Measurements from ENCODE around the gene OTOA.

DNA sequence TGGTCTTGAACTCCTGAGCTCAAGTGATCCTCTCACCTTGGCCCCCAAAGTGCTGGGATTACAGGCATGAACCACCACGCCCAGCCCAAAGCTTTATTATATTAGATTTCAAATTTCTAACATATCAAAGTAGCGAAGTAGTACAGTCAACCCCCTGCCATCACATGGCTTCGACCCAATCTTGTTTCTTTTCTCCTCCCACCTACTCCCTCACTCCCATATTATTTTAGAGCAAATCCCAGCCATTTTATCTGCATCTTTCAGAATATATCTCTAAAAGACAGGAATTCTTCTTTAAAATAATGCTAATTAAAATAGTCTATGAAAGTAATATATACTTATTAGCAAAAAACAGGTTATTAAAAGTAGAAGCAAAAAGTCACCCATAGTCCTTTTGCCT is 12.3 kb upstream of the OTOA start:
- TF ChIP-seq, protein P1, sequence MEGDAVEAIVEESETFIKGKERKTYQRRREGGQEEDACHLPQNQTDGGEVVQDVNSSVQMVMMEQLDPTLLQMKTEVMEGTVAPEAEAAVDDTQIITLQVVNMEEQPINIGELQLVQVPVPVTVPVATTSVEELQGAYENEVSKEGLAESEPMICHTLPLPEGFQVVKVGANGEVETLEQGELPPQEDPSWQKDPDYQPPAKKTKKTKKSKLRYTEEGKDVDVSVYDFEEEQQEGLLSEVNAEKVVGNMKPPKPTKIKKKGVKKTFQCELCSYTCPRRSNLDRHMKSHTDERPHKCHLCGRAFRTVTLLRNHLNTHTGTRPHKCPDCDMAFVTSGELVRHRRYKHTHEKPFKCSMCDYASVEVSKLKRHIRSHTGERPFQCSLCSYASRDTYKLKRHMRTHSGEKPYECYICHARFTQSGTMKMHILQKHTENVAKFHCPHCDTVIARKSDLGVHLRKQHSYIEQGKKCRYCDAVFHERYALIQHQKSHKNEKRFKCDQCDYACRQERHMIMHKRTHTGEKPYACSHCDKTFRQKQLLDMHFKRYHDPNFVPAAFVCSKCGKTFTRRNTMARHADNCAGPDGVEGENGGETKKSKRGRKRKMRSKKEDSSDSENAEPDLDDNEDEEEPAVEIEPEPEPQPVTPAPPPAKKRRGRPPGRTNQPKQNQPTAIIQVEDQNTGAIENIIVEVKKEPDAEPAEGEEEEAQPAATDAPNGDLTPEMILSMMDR (IDR thresholded peaks at IDR 0.05): no peak
- no peak for TF ChIP-seq POLR2AphosphoS5 (IDR thresholded peaks at IDR 0.05; ENCODE audit: insufficient read depth in 1 of 2, low read depth in 1 of 2)

All from vagina (tissue), 2 donors.